Occipital lobe (tissue), 2 donors: Measurements from ENCODE around the gene CYGB. TPM values are rescaled to one million over a fixed set of nuclear protein-coding genes. Genes with fewer than 3 reads are reported as not detected.
A peak's percentile ranks its signal among the peaks of the same experiment; 100 is the strongest.
"Not testable (repeated sequence)": the region's sequence is repeated elsewhere in the genome, so short reads cannot be mapped to it uniquely, and the experiment has no call there.

Source experiments
- DNase-seq: peaks from one replicate; lab custom pipeline; 2025; lab: John Stamatoyannopoulos, UW
- total RNA-seq: library from RNA; depleted of rRNA; stranded (reverse); fragments of >200 nt; gene quantifications from one replicate; pipeline ENCODE4 v1.2.3, GENCODE V29; 2014

Gene CYGB
- total RNA-seq, 1 donor from 2014 or later: 1.2 TPM

DNA sequence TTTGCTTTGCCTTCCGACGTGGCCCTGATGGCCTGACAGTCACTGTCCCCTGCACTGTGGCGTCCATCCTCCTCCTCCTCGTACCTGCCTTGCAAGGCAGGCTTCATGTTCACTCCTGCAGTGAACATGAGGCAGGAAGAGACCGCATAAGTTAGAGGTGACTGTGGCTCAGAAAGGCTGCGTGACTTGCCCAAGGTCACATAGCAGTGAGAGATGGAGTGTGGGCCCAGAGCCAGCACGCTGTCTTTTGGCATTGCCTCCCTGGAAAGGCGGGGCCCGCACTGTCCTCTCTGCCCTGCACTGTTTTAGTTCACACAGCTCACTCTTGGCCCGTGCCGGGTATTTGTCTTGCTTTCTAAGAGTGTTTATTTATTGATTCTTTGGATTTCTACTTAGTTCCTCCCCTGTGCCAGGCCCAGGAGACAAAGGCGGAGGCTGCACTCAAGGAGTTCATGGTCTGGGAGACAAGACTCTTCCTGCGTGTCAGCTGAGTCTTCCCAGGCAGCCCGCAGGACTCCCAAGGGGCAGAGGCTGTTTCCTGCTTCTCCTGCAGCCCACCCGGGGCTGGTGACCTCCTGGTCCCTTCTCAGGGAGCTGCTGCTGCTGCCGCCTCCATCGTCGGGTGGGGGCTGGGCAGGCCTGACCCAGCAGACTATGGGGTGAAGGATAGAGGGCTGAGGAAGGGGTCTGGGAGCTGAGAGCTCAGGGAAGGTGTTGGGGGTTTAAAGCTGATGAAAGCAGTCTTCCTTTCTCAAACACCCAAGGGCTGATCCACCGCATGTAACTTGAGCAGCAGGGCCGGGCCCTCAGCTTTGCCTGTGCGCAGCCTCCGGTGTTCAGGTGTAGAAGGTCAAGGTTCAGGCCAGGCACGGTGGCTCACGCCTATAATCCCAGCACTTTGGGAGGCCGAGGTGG, 12.7 kb downstream of the CYGB start:
- no peak for DNase-seq

DNA sequence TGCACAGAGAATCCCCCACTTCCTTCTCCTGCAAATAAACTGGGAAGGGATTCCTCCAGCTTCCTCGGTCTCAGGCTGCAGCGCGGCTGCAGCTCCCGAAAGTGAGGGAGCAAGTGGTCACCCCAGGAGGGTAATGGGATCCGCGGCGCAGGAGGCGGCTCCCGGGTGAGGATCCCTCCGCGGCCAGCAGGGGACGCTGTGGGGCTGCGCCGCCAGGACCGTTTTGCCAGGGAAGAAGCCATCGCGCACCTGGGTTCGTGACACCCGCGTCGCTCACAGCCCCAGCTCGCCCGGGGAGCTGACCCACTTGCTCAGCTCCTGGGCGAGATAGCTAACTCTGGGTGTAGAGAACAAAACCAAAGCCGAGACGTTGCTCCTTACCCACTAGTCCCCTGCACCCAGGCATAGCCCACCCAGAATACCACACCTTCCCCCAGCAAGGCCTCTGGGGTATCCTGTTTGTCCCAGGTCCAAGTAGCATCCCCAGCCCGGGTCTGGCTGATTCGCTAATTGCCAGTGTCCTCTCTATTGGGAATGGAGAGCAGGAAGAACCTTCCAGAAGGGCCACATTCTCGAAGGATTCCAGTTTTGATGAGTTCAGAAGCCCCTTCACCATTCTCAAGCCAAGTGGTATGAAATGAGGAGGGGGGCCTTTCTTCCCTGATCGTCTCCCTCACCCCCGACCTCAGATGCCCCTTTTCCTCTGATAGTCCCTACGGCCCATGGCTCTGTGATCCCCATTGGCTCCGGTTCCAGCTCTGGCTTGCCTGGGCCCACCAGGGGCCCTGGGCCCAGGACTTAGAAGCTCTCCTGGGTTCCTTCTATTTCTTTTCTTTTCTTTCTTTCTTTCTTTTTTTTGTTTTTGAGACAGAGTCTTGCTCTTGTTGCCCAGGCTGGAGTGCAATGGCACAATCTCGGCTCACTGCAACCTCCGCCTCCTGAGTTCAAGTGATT, 14.1 kb downstream of the CYGB start:
- DNase-seq: peak; percentile 32

GRCh38 chr17:76521683-76522082, 15.8 kb downstream of the CYGB start:
- DNase-seq: not testable (repeated sequence)

- DNase-seq: no peak
Observed at GRCh38 chr17:76521262-76521661, 16.2 kb downstream of the CYGB start.

GRCh38 chr17:76519048-76519966, 18.2 kb downstream of the CYGB start:
- no peak for DNase-seq

DNA sequence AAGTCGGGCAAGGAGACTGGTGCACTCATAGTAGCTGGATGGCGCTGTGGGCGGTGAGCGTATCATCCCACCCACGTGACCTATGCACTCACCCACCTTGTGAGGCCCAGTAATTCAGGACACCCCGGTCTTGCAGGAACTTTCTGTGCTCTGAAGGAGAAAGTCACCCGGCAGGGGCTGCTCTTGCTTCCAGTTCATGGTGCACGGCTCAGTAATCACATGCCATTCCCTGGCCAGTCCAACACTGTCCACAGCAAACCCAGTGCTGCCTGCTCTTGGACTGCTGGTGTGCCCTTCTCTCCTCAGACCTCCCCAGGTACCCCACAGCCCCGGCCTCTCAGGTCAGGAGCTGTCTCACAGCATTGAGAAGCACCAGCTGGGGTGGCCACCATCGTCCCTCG, 19.9 kb downstream of the CYGB start:
- no peak for DNase-seq

DNA sequence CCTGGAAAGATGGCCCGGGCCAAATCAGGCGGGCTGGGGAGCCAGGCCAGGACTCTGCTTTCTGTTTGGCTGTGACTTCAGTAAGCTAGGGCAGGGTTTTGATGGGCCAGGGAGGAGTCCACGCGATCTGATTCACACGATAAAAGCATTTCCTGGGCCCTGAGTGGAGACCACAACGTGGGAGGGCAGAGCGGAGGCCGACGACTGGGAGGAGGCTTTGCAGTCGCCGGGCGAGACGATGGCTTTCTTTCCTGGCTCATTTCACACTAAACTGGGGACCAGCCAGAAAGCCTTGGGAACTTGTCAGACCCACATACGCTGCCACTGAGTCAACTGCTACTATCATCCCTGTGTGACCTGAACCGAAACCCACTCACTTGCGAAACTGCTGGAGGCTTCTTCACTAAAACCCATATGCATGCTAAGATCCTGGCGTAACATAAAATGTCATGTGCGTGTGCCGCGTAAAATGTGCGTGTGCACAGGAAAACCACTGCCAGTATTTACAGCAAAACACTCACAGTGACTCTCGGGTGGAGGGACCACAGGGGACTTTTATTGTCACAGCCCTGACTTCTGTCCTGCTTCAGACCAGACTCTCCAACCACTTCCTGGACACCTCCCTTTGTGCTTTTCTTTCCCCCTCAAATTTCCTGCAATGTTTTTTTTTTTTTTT, 22.1 kb downstream of the CYGB start:
- DNase-seq: no peak

GRCh38 chr17:76514355-76514754, 23.2 kb downstream of the CYGB start:
- DNase-seq: not testable (repeated sequence)

DNA sequence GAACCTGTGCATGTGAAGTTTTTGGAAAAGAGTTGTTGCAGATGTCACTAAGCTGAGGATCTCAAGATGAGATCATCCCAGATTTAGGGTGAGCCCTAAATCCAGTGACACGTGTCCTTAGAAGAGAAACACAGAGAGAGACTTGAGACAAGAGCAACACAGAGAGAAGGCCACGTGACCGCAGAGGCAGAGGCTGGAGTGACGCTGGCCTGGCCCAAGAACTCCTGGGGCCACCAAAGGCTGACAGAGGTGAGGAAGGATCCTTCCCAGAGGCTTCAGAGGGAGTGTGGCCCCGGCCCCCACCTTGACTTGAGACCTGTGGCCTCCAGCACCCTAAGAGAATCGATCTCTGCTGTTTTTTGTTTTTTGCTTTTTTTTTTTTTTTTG, 24.2 kb downstream of the CYGB start:
- DNase-seq: no peak

DNA sequence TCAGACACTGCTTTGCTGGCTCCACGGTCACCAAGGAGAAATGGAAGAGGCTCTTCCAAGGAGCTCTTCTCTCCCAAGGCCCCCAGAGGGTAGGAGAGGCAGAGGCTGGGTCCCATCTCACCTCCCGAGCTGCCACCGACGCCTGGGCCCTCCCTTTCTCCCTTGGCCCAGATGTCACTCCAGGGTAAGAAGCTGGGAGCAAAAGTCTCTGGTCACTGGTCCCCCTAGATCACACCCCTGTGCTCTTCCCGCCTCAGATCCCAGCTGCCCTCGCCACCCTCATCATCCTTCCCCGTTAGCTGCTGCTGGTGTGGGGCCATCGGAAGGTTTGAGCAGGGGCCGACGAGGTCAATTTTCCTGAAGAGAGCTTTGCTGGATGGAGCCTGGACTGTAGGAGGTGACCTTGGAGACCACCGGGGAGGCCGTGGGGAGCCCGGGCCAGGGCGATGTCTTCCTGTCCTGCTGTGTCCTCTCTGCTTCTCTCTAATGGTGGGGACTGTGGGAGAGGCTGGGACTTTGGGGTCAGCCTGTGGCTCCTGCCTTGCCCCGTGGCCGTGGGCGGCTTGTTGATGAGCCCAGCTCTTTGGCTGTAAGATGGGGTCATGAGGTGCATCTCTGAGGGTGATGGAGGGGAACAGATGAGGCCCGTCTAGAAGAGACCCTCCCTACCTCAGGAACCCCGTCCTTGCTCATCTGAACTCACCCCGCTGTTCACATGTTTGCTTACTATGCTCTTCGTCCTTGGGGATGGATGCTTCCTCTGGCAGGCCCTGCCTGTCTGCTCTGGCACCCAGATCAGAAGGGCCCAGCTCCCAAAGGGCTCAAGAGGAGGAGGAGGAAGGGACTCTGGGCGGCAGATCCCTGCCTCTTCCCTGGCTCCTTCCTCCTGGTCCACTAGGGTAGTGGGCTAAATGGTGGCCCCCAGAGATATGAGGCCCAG, 24.9 kb downstream of the CYGB start:
- DNase-seq: no peak

- no peak for DNase-seq
Observed at GRCh38 chr17:76511668-76512365, 25.7 kb downstream of the CYGB start.

DNA sequence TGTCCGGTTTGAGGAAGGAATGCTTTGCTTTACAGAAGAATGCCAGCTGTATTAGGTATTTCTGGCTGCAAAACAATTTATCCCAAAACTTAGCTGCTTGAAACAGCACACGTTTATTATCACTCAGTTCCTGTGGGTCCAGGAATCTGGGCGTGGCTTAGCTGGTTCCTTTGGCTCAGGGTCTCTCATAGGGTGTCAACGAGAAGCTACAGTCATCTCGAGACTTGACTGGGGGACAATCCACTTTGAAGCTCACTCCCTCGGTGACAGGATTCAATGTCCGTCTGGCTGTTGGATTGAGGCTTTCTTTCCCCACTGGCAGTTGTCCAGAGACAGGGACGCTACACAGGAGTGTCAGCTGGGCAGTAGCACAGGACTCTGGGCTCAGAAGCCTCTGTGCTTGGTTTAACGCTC, 26.7 kb downstream of the CYGB start:
- DNase-seq: no peak

- not testable (repeated sequence) for DNase-seq
Observed at GRCh38 chr17:76508472-76509063, 28.9 kb downstream of the CYGB start.

DNA sequence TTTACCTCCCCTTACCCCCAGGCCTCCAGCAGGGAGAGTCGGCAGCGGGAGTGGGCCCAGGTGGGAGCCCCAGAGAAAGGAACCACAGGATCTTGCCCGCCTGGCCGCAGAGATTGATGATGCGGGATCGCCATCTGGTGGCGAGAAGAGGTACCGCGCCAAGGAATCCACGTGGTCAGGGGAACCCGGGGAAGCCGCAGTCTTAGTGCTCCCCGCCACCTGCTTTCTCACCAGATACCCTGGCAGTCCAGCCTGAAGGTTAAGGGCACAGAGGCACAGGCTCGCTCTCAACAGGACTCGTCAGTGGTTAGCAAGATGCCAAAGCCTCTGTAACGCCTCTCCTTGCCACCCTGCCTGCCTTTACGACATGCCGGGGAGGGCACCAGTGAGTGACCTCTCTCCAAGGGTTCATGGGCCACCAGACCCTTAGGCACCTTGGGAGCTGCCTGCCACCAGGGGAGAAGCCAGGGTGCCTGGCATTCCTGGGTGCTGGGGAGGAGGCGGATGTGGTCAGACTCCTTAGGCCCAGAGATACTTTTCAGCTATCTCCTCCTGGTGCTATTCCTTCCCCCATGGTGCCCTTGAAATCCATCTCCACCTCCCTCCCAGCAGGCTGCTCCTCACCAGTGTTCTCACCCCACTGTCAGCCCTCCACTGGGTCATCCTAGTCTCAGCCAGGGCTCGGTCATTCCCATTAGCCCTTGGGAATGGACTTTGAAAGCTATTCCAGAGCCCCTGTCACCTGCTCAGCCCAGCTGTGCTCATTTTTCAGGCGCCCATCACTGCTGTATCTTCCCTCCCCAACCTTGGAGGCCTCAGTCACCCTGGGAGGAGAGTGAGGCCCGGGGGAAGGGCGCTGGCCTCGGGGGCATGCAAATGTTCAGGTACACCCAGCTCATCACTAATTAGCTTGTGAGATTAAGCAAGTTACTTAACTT, 30.8 kb downstream of the CYGB start:
- peak; percentile 67 for DNase-seq

DNA sequence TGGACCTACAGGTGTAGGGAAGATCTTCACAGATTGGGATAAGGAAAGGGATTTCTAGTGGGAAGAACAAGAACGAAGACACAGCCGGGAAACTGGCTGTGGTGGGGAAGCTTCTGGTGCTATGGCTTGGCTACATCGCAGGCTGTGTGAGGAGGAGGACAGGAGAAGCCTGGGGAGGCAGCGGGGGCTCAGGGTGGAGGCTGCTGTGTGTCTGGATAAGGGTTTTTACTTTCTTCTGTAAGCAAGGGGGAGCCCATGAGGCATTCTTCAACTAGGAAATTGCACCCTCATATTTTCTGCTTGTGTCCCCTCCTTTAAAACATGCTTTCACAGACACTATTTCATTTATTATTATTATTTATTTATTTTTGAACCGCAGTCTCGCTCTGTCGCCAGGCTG, 33.4 kb downstream of the CYGB start:
- DNase-seq: no peak

GRCh38 chr17:76502341-76503211, 34.9 kb downstream of the CYGB start:
- no peak for DNase-seq
